ENCODE data around the gene ANKAR. TPM values are rescaled to one million over a fixed set of nuclear protein-coding genes. Genes with fewer than 3 reads are reported as not detected.
A peak's percentile ranks its signal among the peaks of the same experiment; 100 is the strongest.

Gene ANKAR, protein sequence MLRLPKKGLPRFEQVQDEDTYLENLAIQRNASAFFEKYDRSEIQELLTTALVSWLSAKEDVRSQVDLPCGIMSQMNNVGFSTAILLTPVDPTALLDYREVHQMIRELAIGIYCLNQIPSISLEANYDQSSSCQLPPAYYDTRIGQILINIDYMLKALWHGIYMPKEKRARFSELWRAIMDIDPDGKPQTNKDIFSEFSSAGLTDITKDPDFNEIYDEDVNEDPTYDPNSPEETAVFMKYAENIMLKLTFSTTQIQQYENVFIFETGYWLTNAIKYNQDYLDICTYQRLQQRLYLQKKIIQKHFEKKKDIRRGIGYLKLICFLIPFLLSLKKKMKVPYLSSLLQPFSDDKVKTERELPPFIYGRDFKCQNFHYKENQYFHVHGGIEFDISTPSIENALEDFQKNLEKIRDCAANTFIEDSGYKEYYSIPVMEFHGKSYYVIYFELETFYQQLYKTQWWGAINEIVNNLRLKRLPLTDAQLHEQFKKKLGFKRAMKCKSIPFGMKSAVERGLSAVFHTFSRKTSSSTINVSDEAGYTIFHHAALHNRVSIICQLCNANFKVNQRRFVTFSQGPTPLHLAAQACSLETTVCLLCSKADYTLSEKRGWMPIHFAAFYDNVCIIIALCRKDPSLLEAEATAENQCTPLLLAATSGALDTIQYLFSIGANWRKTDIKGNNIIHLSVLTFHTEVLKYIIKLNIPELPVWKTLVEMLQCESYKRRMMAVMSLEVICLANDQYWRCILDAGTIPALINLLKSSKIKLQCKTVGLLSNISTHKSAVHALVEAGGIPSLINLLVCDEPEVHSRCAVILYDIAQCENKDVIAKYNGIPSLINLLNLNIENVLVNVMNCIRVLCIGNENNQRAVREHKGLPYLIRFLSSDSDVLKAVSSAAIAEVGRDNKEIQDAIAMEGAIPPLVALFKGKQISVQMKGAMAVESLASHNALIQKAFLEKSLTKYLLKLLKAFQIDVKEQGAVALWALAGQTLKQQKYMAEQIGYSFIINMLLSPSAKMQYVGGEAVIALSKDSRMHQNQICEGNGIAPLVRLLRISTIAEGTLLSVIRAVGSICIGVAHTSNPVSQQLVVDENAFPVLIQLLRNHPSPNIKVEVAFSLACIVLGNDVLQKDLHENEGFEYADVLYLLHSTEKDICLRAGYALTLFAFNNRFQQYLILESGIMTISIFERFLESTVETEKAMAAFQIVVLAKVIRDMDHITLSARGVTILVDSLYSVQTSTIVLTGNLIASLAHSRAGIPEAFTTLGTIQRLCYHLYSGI (N-terminal part only)
- 1.5 and 1.7 TPM in 2 replicates for total RNA-seq (2021; fragmentation: NEBNext Ultra II Directional; extraction: Animal tissue kit (Norgen Biotek cat#: 25700))
- polyA plus RNA-seq (2011; rRNA removed) = 0.47 and 0.56 TPM in 2 replicates
- polyA plus RNA-seq (2011; cell fraction: cytosol; rRNA removed) = 0.97 TPM
- polyA plus RNA-seq (2011; cell fraction: nucleus; rRNA removed) = 1.2 TPM
- polyA plus RNA-seq (2012, experiment 1 of 2) = 0.31 to 1.0 TPM (median 0.70 TPM) in 4 replicates
- polyA plus RNA-seq (2012, experiment 2 of 2) = not detected
- polyA plus RNA-seq (2013, experiment 1 of 2) = 1.1 TPM
- 1.2 TPM for polyA plus RNA-seq (2013, experiment 2 of 2)
- 1.3 TPM in 2 replicates for polyA minus RNA-seq (2011; rRNA and poly(A)+ RNA removed)
- polyA minus RNA-seq (2011; cell fraction: cytosol; rRNA and poly(A)+ RNA removed) = 1.1 TPM
- 4.2 TPM for polyA minus RNA-seq (2011; cell fraction: nucleus; rRNA and poly(A)+ RNA removed)
- long read RNA-seq, experiment 1, partial matches to known transcripts = 0 of 1 reads
- long read RNA-seq, experiment 1, other reads (novel, unspliced or antisense) = 1 of 1 reads
- long read RNA-seq, experiment 2, partial matches to known transcripts = 0 of 2 reads
- long read RNA-seq, experiment 2, other reads (novel, unspliced or antisense) = 2 of 2 reads

DNA sequence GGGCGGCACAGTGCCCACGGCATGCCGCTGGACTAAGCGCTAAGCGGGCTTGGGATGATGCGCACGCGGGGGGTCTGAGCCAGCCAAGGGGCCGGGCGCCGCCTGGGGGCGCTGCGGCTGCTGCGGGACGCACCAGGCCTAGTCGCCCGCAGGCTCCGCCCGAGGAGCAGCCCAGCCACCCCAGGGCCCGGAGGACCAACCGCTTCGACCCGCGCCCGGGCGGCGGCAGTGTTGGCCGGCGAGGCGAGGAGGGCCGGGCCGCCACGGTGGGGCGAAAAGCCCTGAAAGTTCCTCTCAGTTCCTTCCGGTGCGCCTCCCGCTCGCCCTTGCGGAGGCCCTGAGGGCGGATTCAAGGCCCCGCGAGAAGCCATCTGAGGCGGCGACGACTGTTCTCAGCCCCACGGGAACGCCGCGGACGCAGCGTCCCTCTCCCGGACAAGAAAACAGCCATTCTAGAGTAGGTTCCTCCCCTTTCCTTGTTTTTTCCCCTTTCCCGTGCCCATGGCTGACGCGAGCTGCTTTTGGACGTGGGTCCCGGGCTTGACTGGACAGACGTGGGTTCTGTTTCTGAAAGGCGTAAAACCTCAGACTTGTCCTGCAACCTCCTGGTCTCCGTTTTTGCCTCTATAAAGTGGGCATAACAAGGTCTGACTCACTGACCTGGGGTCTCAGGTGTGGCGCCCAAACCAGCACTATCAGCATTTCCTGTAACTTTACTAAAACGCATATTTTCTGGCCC lies at the start of gene ANKAR:
Gene ANKAR (plus strand): TSS at position 297 of the 739 bp plus-strand sequence. CDS start 1,821 bp downstream, outside the sequence.
- peak within 1 kb of the TSS; percentile 82 for H3K4ac ChIP-seq (replicated peaks; ENCODE audit: insufficient read length, low read depth, low read length)
- H2BK120ac ChIP-seq (replicated peaks; ENCODE audit: low read depth, low read length) = no peak within 1 kb of the TSS
- H4K91ac ChIP-seq (replicated peaks; ENCODE audit: insufficient read length, low read length) = peak within 1 kb of the TSS; percentile 50
- no peak within 1 kb of the TSS for H3K23ac ChIP-seq (ENCODE audit: insufficient read length)
- peaks cover 0 to 4% (median 0%) of the 10 kb centered on the region in 4 experiments; a peak in 3 of 7 replicates for H3K4me1 ChIP-seq (replicated peaks in 1 of 4; ENCODE audit: control insufficient read depth in 3 of 4, insufficient read depth in 4 of 4, low read length in 3 of 4)
- H3K4me2 ChIP-seq (ENCODE audit: insufficient read depth in 1 of 2, low read depth in 2 of 2, low read length in 2 of 2) = peak within 1 kb of the TSS; percentile 87 to 89
- H2BK20ac ChIP-seq (ENCODE audit: low read length) = no peak within 1 kb of the TSS
- peak within 1 kb of the TSS; percentile 100 for H2AFZ ChIP-seq (ENCODE audit: low read length)
- H2BK12ac ChIP-seq (ENCODE audit: low read depth, low read length) = no peak within 1 kb of the TSS
- H3K27ac ChIP-seq (ENCODE audit: low read depth, low read length) = peak within 1 kb of the TSS; percentile 69; the same call in 1 of the 2 replicates
- H2BK5ac ChIP-seq (ENCODE audit: low read depth, low read length) = peak within 1 kb of the TSS; percentile 55
- peaks cover 0 to 2% of the 10 kb centered on the region in 2 experiments for H4K20me1 ChIP-seq (replicated peaks in 1 of 2; ENCODE audit: control insufficient read depth in 1 of 2, insufficient read depth in 2 of 2, low read length in 2 of 2)
- H3K4me3 ChIP-seq (ENCODE audit: extremely low read depth in 1 of 4, insufficient read depth in 2 of 4, low read depth in 3 of 4, low read length in 4 of 4) = peak within 1 kb of the TSS; percentile 72 to 87 (median 78)
- H4K8ac ChIP-seq (ENCODE audit: extremely low read depth, insufficient read depth, low read length) = peak within 1 kb of the TSS; percentile 92; the same call in 1 of the 2 replicates
- peak within 1 kb of the TSS; percentile 6 for H3K14ac ChIP-seq (ENCODE audit: insufficient read length)
- 4% methylated on average over 54 of the region's 62 CpGs; no CpG with 5 or more reads in 1 of the 2 experiments for WGBS, 2 experiments (ENCODE audit: extremely low coverage in 1 of 2, insufficient coverage in 1 of 2, insufficient read length in 1 of 2, insufficient replicate concordance in 2 of 2, low coverage in 1 of 2, low lambda C conversion rate in 2 of 2, missing lambda C conversion rate in 1 of 2)
- peak within 1 kb of the TSS; percentile 84 for H3K18ac ChIP-seq (ENCODE audit: extremely low read depth, low read length)
- DNase-seq (ENCODE audit: low read depth in 1 of 2, low spot score in 2 of 2) (peak; percentile 83 to 96), FAIRE-seq (no peak)
- H3K79me1 ChIP-seq (ENCODE audit: low read depth, low read length) = no peaks in the 10 kb centered on the region
- 0 out of 4 replicates have a peak, but pooled peaks cover 0 to 2% of the 10 kb centered on the region in 2 experiments for H3K9me3 ChIP-seq (ENCODE audit: insufficient read depth in 2 of 2, low read depth in 1 of 2, low read length in 1 of 2)
- H3K56ac ChIP-seq (replicated peaks; ENCODE audit: insufficient read length, low read depth, low read length) = peak within 1 kb of the TSS; percentile 62
- POLR2A ChIA-PET (ENCODE audit: partially characterized antibody) = interaction anchor here (0.9 to 1.7 kb wide), 4 partner anchors 12 to 110 kb away, joined by 3 to 4 read pairs (median 4); partner anchors contain the start of genes ORMDL1 and PMS1
- peaks cover 4% of the 10 kb centered on the region for H3K23me2 ChIP-seq (ENCODE audit: low read depth, low read length)
- no peaks in the 10 kb centered on the region for H3K79me2 ChIP-seq (ENCODE audit: control insufficient read depth in 1 of 2, insufficient read depth in 2 of 2, low read length in 2 of 2)
- peak within 1 kb of the TSS; percentile 76 to 91 (median 86) for H3K9ac ChIP-seq (replicated peaks in 1 of 4; ENCODE audit: extremely low read depth in 1 of 4, low read depth in 3 of 4, low read length in 3 of 4)
- H2AK5ac ChIP-seq (ENCODE audit: low read depth, low read length) = no peak within 1 kb of the TSS
- peaks cover 0 to 11% (median 3%) of the 10 kb centered on the region in 4 experiments; a peak in 4 of 8 replicates for H3K36me3 ChIP-seq (ENCODE audit: control insufficient read depth in 2 of 4, insufficient read depth in 4 of 4, low read length in 3 of 4)
- peak within 1 kb of the TSS; percentile 50 for H4K5ac ChIP-seq (ENCODE audit: insufficient read length, low read depth, low read length)
- no peak within 1 kb of the TSS for H2BK15ac ChIP-seq (ENCODE audit: low read length)
- H3K27me3 ChIP-seq (replicated peaks in 1 of 4; ENCODE audit: control insufficient read depth in 3 of 4, extremely low read depth in 1 of 4, insufficient read depth in 3 of 4, low read length in 3 of 4) = no peaks in the 10 kb centered on the region; a peak in 1 of 7 replicates
- CTCF ChIA-PET (ENCODE audit: partially characterized antibody) = interaction anchor here (1.0 to 8.8 kb wide), 13 partner anchors 9 to 120 kb away, joined by 3 to 82 read pairs (median 4); partner anchors contain the start of gene ASNSD1
- no peak for TF ChIP-seq CBX5 (IDR thresholded peaks at IDR 0.05; ENCODE audit: low read depth, low read length)
- 0 out of 2 replicates have a peak, but pooled peaks have one; percentile 14 for TF ChIP-seq YY1 (IDR thresholded peaks at IDR 0.05; ENCODE audit: low read depth, low read length)
